Hepatocyte (in vitro differentiated cells): ENCODE data around the gene RBBP8NL. TPM values are rescaled to one million over a fixed set of nuclear protein-coding genes. Genes with fewer than 3 reads are reported as not detected.

Source experiments
- DNase-seq: peaks from one replicate; pipeline ENCODE4 v3.0.0-alpha.2; 2016; ENCODE audit warnings: low spot score
- H2AFZ ChIP-seq: fragments of 200-600 bp; sonication (generic); 2 replicates; pipeline ENCODE4 v1.6.0; 2016; ENCODE audit warnings: antibody characterized with exemption, mild to moderate bottlenecking
- H3K27ac ChIP-seq: fragments of 200-600 bp; sonication (generic); 2 replicates; pipeline ENCODE4 v1.5.1; 2016; ENCODE audit warnings: mild to moderate bottlenecking
- H3K27me3 ChIP-seq: fragments of 200-600 bp; sonication (generic); 2 replicates; pipeline ENCODE4 v1.6.1; 2016
- H3K36me3 ChIP-seq: fragments of 200-600 bp; sonication (generic); replicated peaks from 2 replicates; pipeline ENCODE4 v1.5.1; 2016; ENCODE audit warnings: low read depth; ENCODE audit not compliant: insufficient read depth
- H3K4me1 ChIP-seq: fragments of 200-600 bp; sonication (generic); 2 replicates; pipeline ENCODE4 v1.5.1; 2016; ENCODE audit warnings: mild to moderate bottlenecking, moderate library complexity; ENCODE audit not compliant: insufficient read depth
- H3K4me2 ChIP-seq: fragments of 200-600 bp; sonication (generic); 2 replicates; pipeline ENCODE4 v1.6.0; 2016
- H3K4me3 ChIP-seq: fragments of 200-600 bp; sonication (generic); 2 replicates; pipeline ENCODE4 v1.5.1; 2016; ENCODE audit warnings: mild to moderate bottlenecking
- H3K79me2 ChIP-seq: fragments of 200-600 bp; sonication (generic); 2 replicates; pipeline ENCODE4 v1.6.0; 2017; ENCODE audit warnings: mild to moderate bottlenecking
- H3K9me2 ChIP-seq: fragments of 200-600 bp; sonication (generic); replicated peaks from 2 replicates; pipeline ENCODE4 v1.6.0; 2017; ENCODE audit warnings: mild to moderate bottlenecking; ENCODE audit not compliant: insufficient read depth
- H3K9me3 ChIP-seq: fragments of 200-600 bp; sonication (generic); 2 replicates; pipeline ENCODE4 v1.5.1; 2016; ENCODE audit warnings: low read depth, mild to moderate bottlenecking
- H4K20me1 ChIP-seq: fragments of 200-600 bp; sonication (generic); 2 replicates; pipeline ENCODE4 v1.6.0; 2016; ENCODE audit warnings: mild to moderate bottlenecking; ENCODE audit not compliant: insufficient read depth, poor library complexity, severe bottlenecking
- CTCF ChIP-seq: fragments of 200-600 bp; sonication (generic); IDR thresholded peaks from 2 replicates; pipeline ENCODE4 v1.5.1; 2016; ENCODE audit warnings: antibody characterized with exemption, mild to moderate bottlenecking; ENCODE audit not compliant: poor library complexity
- EZH2 ChIP-seq: fragments of 200-600 bp; sonication (generic); IDR thresholded peaks from 2 replicates; pipeline ENCODE4 v1.6.1; 2016; ENCODE audit warnings: antibody characterized with exemption, mild to moderate bottlenecking, borderline replicate concordance
- EZH2phosphoT487 ChIP-seq: fragments of 200-600 bp; sonication (generic); IDR thresholded peaks from one replicate; pipeline ENCODE4 v1.6.1; 2018; ENCODE audit warnings: antibody characterized with exemption, mild to moderate bottlenecking, low read depth, moderate library complexity; ENCODE audit not compliant: unreplicated experiment, severe bottlenecking
- WGBS: methylation state at CpG from one replicate; pipeline ENCODE4 v1.1.6; 2016; ENCODE audit warnings: low lambda C conversion rate; ENCODE audit errors: missing lambda C conversion rate; 5-methylcytosine and 5-hydroxymethylcytosine counted together
- polyA plus RNA-seq: library from polyadenylated mRNA; unstranded; fragments of >200 nt; fragmentation: Nextera tagmentation; extraction: Ambion mirVana; gene quantifications from 2 replicates; pipeline ENCODE4 v1.2.1, GENCODE V29; 2016
- total RNA-seq: library from RNA; depleted of rRNA; stranded (reverse); fragments of >200 nt; gene quantifications from 2 replicates; pipeline ENCODE4 v1.2.3, GENCODE V29; 2014

RBBP8NL gene
- total and polyA plus RNA-seq, 2 experiments from 2014 or later = 5.7 to 6.4 TPM

- peaks cover 40% of the 10 kb centered on the region for H3K79me2 ChIP-seq
- no peaks in the 10 kb centered on the region for H3K9me2 ChIP-seq
- H3K9me3 ChIP-seq = no peaks in the 10 kb centered on the region
- H3K36me3 ChIP-seq = no peaks in the 10 kb centered on the region
- H3K4me2 ChIP-seq = no peak overlapping the region
- H4K20me1 ChIP-seq = peaks cover 23% of the 10 kb centered on the region
- 92% methylated on average over 43 of the region's 48 CpGs for WGBS
- H3K27ac ChIP-seq = no peak overlapping the region
- no peak overlapping the region for H2AFZ ChIP-seq
- H3K4me1 ChIP-seq = peaks cover 20% of the 10 kb centered on the region
- no peaks in the 10 kb centered on the region for H3K27me3 ChIP-seq
- TF ChIP-seq EZH2phosphoT487 (no peak), EZH2 (no peak), CTCF (no peak)
- no peak for DNase-seq
- H3K4me3 ChIP-seq = no peak overlapping the region
These were observed 38.9 kb upstream of the RBBP8NL start for GRCh38 chr20:62466072-62466760.

GRCh38 chr20:62464990-62465389 lies 37.7 kb upstream of the RBBP8NL start:
- no peaks in the 10 kb centered on the region for H3K36me3 ChIP-seq

GRCh38 chr20:62464425-62464770 lies 37.1 kb upstream of the RBBP8NL start:
- no peak overlapping the region for H2AFZ ChIP-seq
- H3K27me3 ChIP-seq = no peaks in the 10 kb centered on the region
- H3K36me3 ChIP-seq = no peaks in the 10 kb centered on the region
- no peak overlapping the region for H3K27ac ChIP-seq
- H3K4me2 ChIP-seq = no peak overlapping the region
- peaks cover 22% of the 10 kb centered on the region for H3K79me2 ChIP-seq
- no peak overlapping the region for H3K4me3 ChIP-seq
- H3K4me1 ChIP-seq = peaks cover 7% of the 10 kb centered on the region
- H4K20me1 ChIP-seq = peaks cover 16% of the 10 kb centered on the region
- TF ChIP-seq EZH2phosphoT487 (no peak), CTCF (no peak), EZH2 (no peak)
- H3K9me2 ChIP-seq = no peaks in the 10 kb centered on the region
- DNase-seq = no peak
- WGBS = 89% methylated on average over 10 of the region's 10 CpGs
- H3K9me3 ChIP-seq = no peaks in the 10 kb centered on the region

More at GRCh38 chr20:62464990-62465389, 37.7 kb upstream of the RBBP8NL start:
- WGBS = 91% methylated on average over 5 of the region's 10 CpGs
- Histone ChIP-seq H3K79me2 (peaks cover 28% of the 10 kb centered on the region), H2AFZ (no peak overlapping the region), H3K4me2 (no peak overlapping the region), H3K27ac (no peak overlapping the region), H3K9me2 (no peaks in the 10 kb centered on the region), H3K27me3 (no peaks in the 10 kb centered on the region), H3K4me1 (peaks cover 8% of the 10 kb centered on the region), H4K20me1 (peaks cover 22% of the 10 kb centered on the region), H3K4me3 (no peak overlapping the region), H3K9me3 (no peaks in the 10 kb centered on the region)
- TF ChIP-seq EZH2phosphoT487 (no peak), EZH2 (no peak), CTCF (no peak)
- DNase-seq = no peak
